CD4-positive, alpha-beta T cell treated with Interleukin-12 subunit alpha and Interleukin-12 subunit beta, for 1 hour (primary cell): ENCODE results near the gene PDE4D.
"Not testable (repeated sequence)": the region's sequence is repeated elsewhere in the genome, so short reads cannot be mapped to it uniquely, and the experiment has no call there.

Experiments used
- DNase-seq: peaks from one replicate; pipeline ENCODE4 v3.0.0-alpha.2; 2020

PDE4D gene

GRCh38 chr5:59767211-59767605 lies 126.3 kb downstream of the PDE4D start:
- no peak for DNase-seq

GRCh38 chr5:59766427-59767210 lies 126.9 kb downstream of the PDE4D start:
- no peak for DNase-seq

- DNase-seq: no peak
Observed at GRCh38 chr5:59765446-59765845, 128.1 kb downstream of the PDE4D start.

- no peak for DNase-seq
Observed at GRCh38 chr5:59764361-59764760, 129.2 kb downstream of the PDE4D start.

DNA sequence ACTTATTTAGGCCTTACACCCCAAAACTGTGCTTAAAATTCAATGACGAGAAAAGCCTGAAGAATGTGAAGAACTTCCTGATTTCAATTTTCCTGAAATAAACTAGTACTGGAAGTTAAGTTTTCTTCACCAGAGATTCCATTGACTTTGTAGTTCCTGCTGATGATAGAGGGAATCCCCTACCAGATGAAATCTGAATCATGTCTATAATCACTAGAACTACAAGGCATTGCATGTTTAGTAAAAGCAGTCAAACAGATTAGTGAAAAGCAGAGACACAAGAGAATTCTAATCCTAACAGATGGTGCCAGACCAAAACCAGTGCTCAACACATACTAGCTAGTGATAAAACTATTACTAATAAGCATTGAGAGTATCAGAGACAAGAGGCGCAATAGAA lies 130.0 kb downstream of the PDE4D start:
- no peak for DNase-seq

DNA sequence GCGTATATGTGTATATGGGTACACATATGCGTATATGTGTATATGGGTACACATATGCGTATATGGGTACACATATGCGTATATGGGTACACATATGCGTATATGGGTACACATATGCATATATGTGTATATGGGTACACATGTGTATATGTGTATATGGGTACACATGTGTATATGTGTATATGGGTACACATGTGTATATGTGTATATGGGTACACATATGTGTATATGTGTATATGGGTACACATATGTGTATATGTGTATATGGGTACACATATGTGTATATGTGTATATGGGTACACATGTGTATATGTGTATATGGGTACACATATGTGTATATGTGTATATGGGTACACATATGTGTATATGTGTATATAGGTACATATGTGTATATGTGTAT lies 131.3 kb downstream of the PDE4D start:
- not testable (repeated sequence) for DNase-seq

GRCh38 chr5:59760785-59761348 lies 132.7 kb downstream of the PDE4D start:
- no peak for DNase-seq

DNA sequence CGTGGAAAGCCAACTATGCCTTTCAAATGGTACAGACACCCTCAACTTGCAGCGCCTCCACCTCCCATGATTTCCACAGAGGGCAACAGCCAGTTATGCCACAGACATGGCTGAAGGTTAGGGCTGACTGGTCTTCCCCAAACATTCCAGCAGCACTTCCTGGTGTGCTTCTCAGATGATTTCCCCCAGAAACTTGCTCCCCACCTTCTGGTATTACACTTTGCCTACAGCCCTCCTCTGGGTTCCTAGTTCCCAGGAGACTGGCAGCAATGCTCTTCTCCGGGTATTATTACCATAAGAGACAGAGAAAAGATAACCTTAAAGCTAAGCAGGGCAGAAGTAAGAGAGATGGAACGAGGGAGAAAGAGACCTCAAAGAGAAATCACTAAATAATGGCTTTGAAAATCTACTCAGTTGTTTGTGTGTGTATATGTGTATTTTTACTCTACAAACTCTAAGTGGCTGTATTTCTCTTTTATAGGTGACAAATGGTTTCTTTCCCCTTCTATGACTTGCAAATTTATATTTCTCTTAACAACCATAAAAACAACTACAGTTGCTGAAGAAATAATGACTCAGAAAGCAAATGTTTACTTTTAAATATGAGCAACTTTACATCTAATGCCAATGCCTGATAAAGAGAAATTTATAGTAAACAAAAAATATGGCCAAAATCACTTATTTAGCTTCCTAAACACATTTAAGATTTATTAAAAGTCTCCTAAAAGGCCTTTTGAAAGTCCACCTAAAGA lies 133.8 kb downstream of the PDE4D start:
- no peak for DNase-seq

DNA sequence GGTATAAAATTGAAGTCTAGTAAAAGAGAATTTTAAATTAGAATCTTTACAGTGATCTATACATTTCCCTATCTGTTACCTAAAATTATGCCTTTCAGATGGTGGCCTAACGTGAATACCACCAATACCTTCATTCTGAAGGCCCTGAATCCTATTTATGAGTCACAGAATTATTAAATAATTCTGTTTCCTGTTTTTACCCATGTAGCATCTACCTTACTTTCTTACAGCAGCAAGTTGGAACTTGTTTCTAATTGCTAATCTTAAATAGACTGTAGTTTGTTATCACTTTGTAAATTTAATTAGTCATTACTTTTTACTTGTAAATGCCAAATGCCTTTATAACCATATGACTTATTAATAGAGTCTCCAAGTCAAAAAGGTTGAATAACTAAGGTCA lies 135.0 kb downstream of the PDE4D start:
- no peak for DNase-seq

DNA sequence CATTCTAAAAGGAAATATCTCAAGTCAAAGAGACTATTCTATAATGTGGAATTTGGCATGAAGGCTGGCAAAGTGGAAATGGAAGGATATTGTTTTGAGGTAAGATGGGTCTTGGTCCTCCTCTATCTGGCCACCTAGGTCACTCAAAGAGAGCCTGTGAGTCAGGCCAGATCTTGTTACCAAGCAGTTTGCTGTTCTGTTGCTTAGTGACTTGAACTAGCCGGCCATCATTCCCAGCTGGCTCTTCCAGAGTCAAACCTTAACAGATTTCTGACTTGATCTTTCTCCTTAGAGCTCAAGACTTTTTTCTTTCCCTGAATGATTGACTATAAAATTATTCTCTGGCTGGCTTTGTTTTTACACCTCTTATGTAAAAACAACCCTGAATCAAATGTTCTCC lies 136.1 kb downstream of the PDE4D start:
- DNase-seq: no peak

DNA sequence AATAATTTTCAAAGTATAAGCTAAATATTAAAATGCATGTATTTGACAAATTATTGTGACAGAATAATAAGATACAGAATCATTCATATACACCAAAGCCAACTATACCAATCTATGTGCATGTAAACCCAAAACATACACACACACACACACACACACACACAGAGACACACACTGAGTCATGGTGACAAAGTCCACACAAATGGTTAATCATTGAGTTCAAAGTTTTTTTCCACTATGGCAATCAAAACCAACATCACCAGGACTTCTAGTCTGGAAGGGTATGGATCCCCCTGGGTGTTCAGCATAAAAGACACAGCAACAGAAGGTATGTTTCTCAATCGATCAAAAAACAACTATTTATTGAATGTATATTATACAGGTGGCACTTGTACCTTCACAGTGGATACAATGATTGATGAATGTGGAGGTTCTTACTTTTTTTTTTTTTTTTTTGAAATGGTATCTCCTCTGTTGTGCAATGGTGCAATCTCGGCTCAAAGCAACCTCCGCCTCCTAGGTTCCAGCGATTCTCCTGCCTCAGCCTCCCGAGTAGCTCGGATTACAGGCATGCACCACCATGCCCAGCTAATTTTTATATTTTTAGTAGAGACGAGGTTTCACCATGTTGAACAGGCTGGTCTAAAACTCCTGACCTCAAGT lies 137.0 kb downstream of the PDE4D start:
- DNase-seq: no peak

DNA sequence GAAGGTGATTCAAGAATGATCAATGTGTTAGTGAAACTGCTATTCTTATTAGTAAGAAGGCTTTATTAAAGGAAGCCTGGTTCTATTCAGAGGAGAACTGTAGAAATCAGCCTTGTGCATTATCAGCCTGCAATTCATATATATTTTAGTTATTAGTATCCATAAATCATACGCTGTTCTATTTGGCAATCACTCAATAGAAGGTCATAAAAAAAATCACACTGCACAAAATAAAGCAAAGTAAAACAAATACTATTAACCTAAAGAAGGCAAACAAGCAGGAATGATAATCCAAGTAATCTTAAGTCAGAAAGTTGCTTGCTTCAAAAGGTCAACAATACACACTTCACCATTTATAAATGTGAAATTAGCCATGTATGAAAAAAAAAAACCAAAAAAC lies 138.1 kb downstream of the PDE4D start:
- DNase-seq: no peak

DNA sequence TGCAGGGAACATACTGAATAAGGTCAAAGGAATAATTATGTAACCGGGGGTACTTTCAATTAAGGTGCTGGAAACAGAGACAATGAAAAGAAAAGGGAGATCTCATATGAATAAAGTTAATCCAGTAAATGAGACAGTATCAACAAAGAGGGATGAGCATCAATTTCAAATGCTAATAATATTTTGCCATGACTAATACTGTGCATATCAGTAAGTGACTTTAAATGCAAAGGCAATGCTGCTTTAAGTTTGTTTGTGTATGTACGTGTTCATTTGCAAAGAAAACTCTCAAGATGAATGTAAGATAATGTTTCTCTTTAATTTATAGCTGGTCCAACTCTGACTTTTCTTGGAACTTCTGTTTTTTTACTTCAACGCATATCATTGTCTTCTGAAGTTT lies 139.9 kb downstream of the PDE4D start:
- no peak for DNase-seq

GRCh38 chr5:59749782-59750520 lies 143.6 kb downstream of the PDE4D start:
- DNase-seq: no peak

GRCh38 chr5:59748036-59748663 lies 145.4 kb downstream of the PDE4D start:
- not testable (repeated sequence) for DNase-seq

GRCh38 chr5:59746241-59746765 lies 147.2 kb downstream of the PDE4D start:
- DNase-seq: no peak

DNA sequence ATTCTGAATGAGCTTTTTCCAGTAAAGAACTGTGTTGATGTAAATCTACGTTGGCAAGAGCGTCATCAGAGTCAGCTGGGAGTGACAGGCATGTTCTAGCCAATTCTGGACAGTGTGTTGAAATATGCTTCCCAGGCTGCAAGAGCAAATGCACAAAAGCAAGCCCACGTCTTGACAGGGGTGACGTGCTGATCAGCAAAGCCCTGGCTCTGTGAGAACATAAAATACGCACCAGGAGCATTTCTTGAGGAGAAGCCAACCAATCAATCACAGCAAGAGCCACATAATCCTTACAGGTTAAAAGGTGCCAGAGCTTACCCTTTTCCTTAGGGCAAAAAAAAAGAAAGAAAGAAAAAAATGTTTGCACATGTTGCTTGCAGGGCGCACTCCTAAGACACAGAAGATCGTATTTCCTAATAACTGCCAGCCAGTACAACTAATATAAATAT lies 148.1 kb downstream of the PDE4D start:
- DNase-seq: no peak

- DNase-seq: no peak
Observed at GRCh38 chr5:59744531-59744992, 149.0 kb downstream of the PDE4D start.

- DNase-seq: no peak
Observed at GRCh38 chr5:59741599-59741998, 151.9 kb downstream of the PDE4D start.

DNA sequence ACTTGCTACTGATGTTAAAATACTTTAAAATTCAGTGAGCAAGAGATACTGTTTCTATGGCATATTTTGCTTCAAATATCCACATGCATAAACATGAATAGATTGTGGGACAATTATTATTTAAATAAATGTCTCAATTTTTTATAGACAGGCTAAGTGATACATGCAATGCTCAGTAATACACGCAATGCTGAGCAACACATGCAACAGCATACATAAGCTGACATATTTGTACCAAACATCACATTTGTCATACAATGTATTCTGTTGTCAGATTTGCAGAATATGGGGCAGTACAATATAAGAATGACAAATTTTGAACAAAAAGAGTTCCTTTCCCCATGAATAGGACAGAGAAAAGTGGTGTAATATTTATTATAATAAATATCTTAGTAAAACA lies 155.5 kb downstream of the PDE4D start:
- DNase-seq: no peak

DNA sequence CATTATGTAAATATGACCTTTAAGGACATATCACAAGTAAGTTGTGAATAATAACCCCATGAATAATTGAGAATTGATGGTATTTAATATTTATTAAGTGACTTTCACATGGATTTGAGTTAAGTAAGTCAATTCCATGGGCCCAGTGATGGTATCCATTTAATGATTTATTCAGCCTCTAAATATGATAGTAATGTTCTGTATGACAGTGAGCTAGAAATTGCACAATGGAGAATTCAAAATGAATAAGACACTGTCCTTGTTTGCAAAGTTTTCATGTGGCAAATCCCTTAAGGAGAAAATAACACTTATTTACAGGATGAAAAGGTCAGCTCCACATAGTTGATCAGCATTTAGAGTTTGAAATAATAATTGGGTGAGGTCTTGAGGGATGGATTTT lies 160.7 kb downstream of the PDE4D start:
- DNase-seq: no peak

DNA sequence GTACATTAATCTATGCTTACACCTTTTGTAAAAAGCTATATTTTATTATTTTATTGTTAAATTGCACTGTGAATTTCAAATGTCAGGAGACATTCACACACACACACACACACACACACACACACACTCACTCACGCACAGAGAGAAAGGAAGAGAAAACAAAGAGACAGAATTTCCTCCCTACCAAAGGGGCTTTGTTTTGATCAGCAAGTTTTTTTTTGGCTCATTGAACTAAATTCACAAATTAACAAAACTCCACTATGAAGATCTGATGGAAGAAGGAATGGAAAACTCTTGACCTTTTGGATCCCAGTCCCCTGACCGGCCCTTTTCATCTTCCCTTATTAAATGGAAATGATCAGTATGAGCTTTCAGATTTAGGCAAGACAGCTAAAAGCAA lies 161.2 kb downstream of the PDE4D start:
- no peak for DNase-seq
